HepG2 (cell line): Measurements from ENCODE around the gene KAZALD1. TPM values are rescaled to one million over a fixed set of nuclear protein-coding genes. Genes with fewer than 3 reads are reported as not detected.

Experiments
- ATAC-seq: fragments of 200-7000 bp; cut with Tn5 transposase; 3 replicates; pipeline ENCODE4 v1.9.1; 2020; ENCODE audit warnings: mild to moderate bottlenecking, moderate library complexity
- BruUV-seq: library from RNA; stranded (reverse); fragments of 400-500 nt; replicated peaks from 2 replicates; lab custom pipeline; 2021; lab: Mats Ljungman, UMichigan
- CTCF ChIA-PET: fragments of 300-600 bp; formaldehyde crosslinking; extraction: SDS; loops from one replicate; lab custom pipeline; 2021; ENCODE audit warnings: low total read pairs, inconsistent platforms, low intra/inter-chr PET ratio; lab: Yijun Ruan, JAX
- POLR2A ChIA-PET: fragments of 350-600 bp; sonication (Branson Sonifier 250); formaldehyde crosslinking; loops from one replicate; lab custom pipeline; 2020; ENCODE audit warnings: antibody characterized with exemption, inconsistent platforms; lab: Yijun Ruan, JAX
- DNase-seq: peaks from one replicate; pipeline ENCODE4 v3.0.0-alpha.2; 2015; ENCODE audit warnings: low spot score
- FAIRE-seq: peaks from 3 replicates; lab custom pipeline; 2011; peaks lifted over from hg19 to GRCh38; lab: Jason Lieb, UNC
- H2AFZ ChIP-seq: one replicate; pipeline ENCODE4 v1.6.1; 2011; ENCODE audit warnings: low read length, inconsistent platforms
- H3K27ac ChIP-seq: fragments of 300-600 bp; 3 replicates; pipeline ENCODE4 v1.8.0; 2011; ENCODE audit warnings: mixed run types, mild to moderate bottlenecking, mixed read lengths, low read length, inconsistent platforms; ENCODE audit not compliant: insufficient read depth; ENCODE audit errors: extremely low read length
- H3K27me3 ChIP-seq, 2 experiments: fragments of 200-600 bp in 1 of 2; 2 replicates in 1 of 2; 3 replicates in 1 of 2; pipeline versions ENCODE4 v1.6.0 to v1.8.0; 2011; ENCODE audit warnings: low read length in 2 of 2, mild to moderate bottlenecking in 2 of 2, moderate library complexity in 2 of 2, inconsistent platforms in 1 of 2; ENCODE audit not compliant: insufficient read depth in 2 of 2, control insufficient read depth in 1 of 2
- H3K36me3 ChIP-seq, 2 experiments: fragments of 200-600 bp in 1 of 2; replicated peaks in 1 of 2; 2 replicates in 1 of 2; 3 replicates in 1 of 2; pipeline versions ENCODE4 v1.5.1 to v1.8.0; 2011; ENCODE audit warnings: low read length in 2 of 2, inconsistent platforms in 1 of 2; ENCODE audit not compliant: insufficient read depth in 2 of 2, control insufficient read depth in 1 of 2
- H3K4me1 ChIP-seq: 2 replicates; pipeline ENCODE4 v1.5.1; 2012; ENCODE audit warnings: low read length, inconsistent platforms; ENCODE audit not compliant: insufficient read depth
- H3K4me2 ChIP-seq: 2 replicates; pipeline ENCODE4 v1.6.0; 2011; ENCODE audit warnings: low read depth, low read length, inconsistent platforms
- H3K4me3 ChIP-seq, 3 experiments: fragments of 200-600 bp in 1 of 3; sonication (generic), shearing (Covaris generic) in 1 of 3; replicated peaks in 1 of 3; 2 replicates each; pipeline ENCODE4 v1.5.1; 2011 to 2016; ENCODE audit warnings: low read length in 3 of 3, inconsistent platforms in 2 of 3, low read depth in 2 of 3, mild to moderate bottlenecking in 2 of 3, control low read depth in 1 of 3, mixed read lengths in 1 of 3; ENCODE audit not compliant: insufficient read depth in 1 of 3
- H3K79me2 ChIP-seq: one replicate; pipeline ENCODE4 v1.6.1; 2011; ENCODE audit warnings: low read length, inconsistent platforms; ENCODE audit not compliant: insufficient read depth
- H3K9ac ChIP-seq: 2 replicates; pipeline ENCODE4 v1.6.0; 2011; ENCODE audit warnings: mild to moderate bottlenecking, low read depth, low read length, inconsistent platforms; ENCODE audit not compliant: insufficient read depth
- H3K9me3 ChIP-seq: 2 replicates; pipeline ENCODE4 v1.5.1; 2012; ENCODE audit warnings: mild to moderate bottlenecking, low read length
- H4K20me1 ChIP-seq: 2 replicates; pipeline ENCODE4 v1.6.0; 2011; ENCODE audit warnings: inconsistent platforms, mild to moderate bottlenecking, low read length, moderate library complexity; ENCODE audit not compliant: insufficient read depth
- CSRNP1 ChIP-seq: sonication (generic); formaldehyde crosslinking; IDR thresholded peaks from 2 replicates; pipeline ENCODE4 v1.8.1; 2023; ENCODE audit warnings: mild to moderate bottlenecking, missing genetic modification reagents
- E2F1 ChIP-seq: sonication (generic); formaldehyde crosslinking; IDR thresholded peaks from 2 replicates; pipeline ENCODE4 v1.5.0; 2020; ENCODE audit warnings: missing genetic modification reagents
- HMG20B ChIP-seq: conservative IDR thresholded peaks from 2 replicates; pipeline ENCODE4 v1.6.1; 2016; ENCODE audit warnings: missing genetic modification reagents, missing compliant biosample characterization
- NFE2 ChIP-seq: sonication (generic); formaldehyde crosslinking; IDR thresholded peaks from 2 replicates; pipeline ENCODE4 v1.4.0; 2020; ENCODE audit warnings: missing genetic modification reagents
- NFE2L2 ChIP-seq: fragments of 150-350 bp; IDR thresholded peaks from 2 replicates; pipeline ENCODE4 v1.6.1; 2014; ENCODE audit warnings: low read length
- SMARCC2 ChIP-seq: fragments of 450-650 bp; IDR thresholded peaks from 2 replicates; pipeline ENCODE4 v1.6.1; 2017; ENCODE audit warnings: antibody characterized with exemption, mild to moderate bottlenecking
- ZNF205 ChIP-seq: IDR thresholded peaks from 2 replicates; pipeline ENCODE4 v1.6.1; 2018; ENCODE audit warnings: missing biosample characterization, missing genetic modification reagents
- WGBS: methylation state at CpG from one replicate; pipeline ENCODE4 v1.1.6; 2017; ENCODE audit warnings: low lambda C conversion rate; 5-methylcytosine and 5-hydroxymethylcytosine counted together
- in situ Hi-C: cut with HindIII; loops from 2 replicates; pipeline ENCODE4 v1.10.0; 2017; ENCODE audit warnings: low pct_unique_long_range_greater_than_20kb; ENCODE audit not compliant: extremely low pct_ligation_motif_present
- intact Hi-C: fragments of 100-400 bp; cut with micrococcal nuclease; formaldehyde crosslinking; loops from one replicate; pipeline ENCODE4 v1.10.0; 2022; ENCODE audit not compliant: unreplicated experiment
- polyA plus RNA-seq, 8 experiments: library from polyadenylated mRNA; depleted of rRNA in 3 of 8; stranded (reverse) in 7 of 8; unstranded in 1 of 8; fragments of >200 nt; fragmentation: Illumina TruSeq in 4 of 8; extraction: Trizol in 4 of 8; gene quantifications; 2 replicates each; pipeline versions ENCODE4 v1.2.1 to v1.2.3, GENCODE V29; 2011 to 2016; ENCODE audit warnings: low read depth in 4 of 8, missing spikeins in 1 of 8, mixed read lengths in 1 of 8; ENCODE audit not compliant: insufficient read depth in 1 of 8
- total RNA-seq, 5 experiments: library from RNA; depleted of rRNA; stranded (reverse); fragments of >200 nt; fragmentation: Illumina TruSeq; extraction: Trizol; gene quantifications; 2 replicates each; pipeline ENCODE4 v1.2.3, GENCODE V29; 2016; ENCODE audit warnings: low read depth in 1 of 5

Gene KAZALD1
- total and polyA plus RNA-seq, 2 of the 13 experiments (the other 11 are each of a cell fraction or from before 2014, with no cell fraction given) = 16.7 to 27.7 TPM

- ATAC-seq = no peak
- Histone ChIP-seq H3K36me3 (no peaks in the 10 kb centered on the region), H3K4me3 (no peak overlapping the region), H3K9me3 (no peaks in the 10 kb centered on the region), H3K4me2 (no peak overlapping the region), H3K79me2 (no peaks in the 10 kb centered on the region), H3K27me3 (peaks cover 11 to 51% of the 10 kb centered on the region in 2 experiments; a peak in 4 of 5 replicates), H3K4me1 (no peaks in the 10 kb centered on the region), H3K27ac (no peak overlapping the region), H3K9ac (no peak overlapping the region), H2AFZ (no peak overlapping the region), H4K20me1 (no peaks in the 10 kb centered on the region)
- no TSS peak for BruUV-seq
- TF ChIP-seq NFE2 (CRISPR knock-in tag) (no peak), NFE2L2 (no peak), CSRNP1 (CRISPR knock-in tag) (no peak), SMARCC2 (no peak), HMG20B (CRISPR knock-in tag) (no peak), E2F1 (CRISPR knock-in tag) (no peak), ZNF205 (CRISPR knock-in tag) (no peak)
- intact Hi-C loops = no loop called here
- in situ Hi-C loops = no loop called here
- no peak for FAIRE-seq
- 46% methylated on average over 5 of the region's 5 CpGs for WGBS
- ChIA-PET POLR2A (interaction anchor here (1.0 kb wide), 1 partner anchor 34 kb away, joined by 3 read pairs; no protein-coding TSS in a partner anchor), CTCF (no interaction called here)
- DNase-seq = no peak
Observed at GRCh38 chr10:101076630-101077029, 14.8 kb downstream of the KAZALD1 start.
